Mesendoderm (in vitro differentiated cells): ENCODE data around the gene PIAS4.

Source experiments
- DNase-seq: peaks from one replicate; pipeline ENCODE4 v3.0.0; 2013
- H2AK5ac ChIP-seq: 2 replicates; pipeline ENCODE4 v1.6.1; 2013; ENCODE audit warnings: low read length, inconsistent platforms
- H2BK120ac ChIP-seq: 2 replicates; pipeline ENCODE4 v1.6.1; 2013; ENCODE audit warnings: low read depth, mild to moderate bottlenecking, low read length, moderate library complexity, mixed read lengths
- H2BK15ac ChIP-seq: replicated peaks from 2 replicates; pipeline ENCODE4 v1.6.1; 2013; ENCODE audit warnings: low read depth, mild to moderate bottlenecking, moderate library complexity
- H2BK5ac ChIP-seq: 2 replicates; pipeline ENCODE4 v1.6.1; 2013; ENCODE audit warnings: low read length, inconsistent platforms
- H3K18ac ChIP-seq: 2 replicates; pipeline ENCODE4 v1.6.1; 2013; ENCODE audit warnings: mild to moderate bottlenecking, low read length, mixed read lengths
- H3K23ac ChIP-seq: one replicate; pipeline ENCODE4 v1.6.1; 2013; ENCODE audit warnings: low read length
- H3K27ac ChIP-seq: 2 replicates; pipeline ENCODE4 v1.5.1; 2013; ENCODE audit warnings: low read depth, mild to moderate bottlenecking, inconsistent platforms, low read length, moderate library complexity
- H3K27me3 ChIP-seq: 2 replicates; pipeline ENCODE4 v1.6.1; 2013; ENCODE audit warnings: low read length, control low read depth, mild to moderate bottlenecking, inconsistent platforms; ENCODE audit not compliant: insufficient read depth, poor library complexity
- H3K36me3 ChIP-seq: 2 replicates; pipeline ENCODE4 v1.6.1; 2013; ENCODE audit warnings: low read length, inconsistent platforms; ENCODE audit not compliant: control insufficient read depth, insufficient read depth
- H3K4ac ChIP-seq: one replicate; pipeline ENCODE4 v1.6.1; 2013; ENCODE audit warnings: low read depth, mild to moderate bottlenecking, low read length, moderate library complexity
- H3K4me1 ChIP-seq: 2 replicates; pipeline ENCODE4 v1.6.1; 2013; ENCODE audit warnings: low read depth, low read length, inconsistent platforms; ENCODE audit not compliant: control insufficient read depth
- H3K4me2 ChIP-seq: 2 replicates; pipeline ENCODE4 v1.6.1; 2013; ENCODE audit warnings: low read length
- H3K4me3 ChIP-seq: 2 replicates; pipeline ENCODE4 v1.5.1; 2013; ENCODE audit warnings: mild to moderate bottlenecking, low read length
- H3K56ac ChIP-seq: one replicate; pipeline ENCODE4 v1.6.1; 2013; ENCODE audit warnings: low read length
- H3K79me1 ChIP-seq: 2 replicates; pipeline ENCODE4 v1.6.1; 2013; ENCODE audit warnings: low read length, inconsistent platforms
- H3K79me2 ChIP-seq: 2 replicates; pipeline ENCODE4 v1.6.1; 2013; ENCODE audit warnings: mild to moderate bottlenecking, low read length; ENCODE audit not compliant: control insufficient read depth, insufficient read depth
- H3K9ac ChIP-seq: 2 replicates; pipeline ENCODE4 v1.6.1; 2013; ENCODE audit warnings: low read length, inconsistent platforms
- H4K5ac ChIP-seq: one replicate; pipeline ENCODE4 v1.6.1; 2013; ENCODE audit warnings: low read length
- H4K8ac ChIP-seq: one replicate; pipeline ENCODE4 v1.6.1; 2013; ENCODE audit warnings: low read depth, mild to moderate bottlenecking, control low read depth, low read length, moderate library complexity
- WGBS: extraction: QIAGEN DNeasy Blood & Tissue Kit; methylation state at CpG from one replicate; pipeline ENCODE4 v1.1.7; 2013; ENCODE audit warnings: low lambda C conversion rate, missing lambda C conversion rate; ENCODE audit not compliant: insufficient coverage; ENCODE audit errors: extremely low coverage; 5-methylcytosine and 5-hydroxymethylcytosine counted together

PIAS4 gene

GRCh38 chr19:3980353-3981251 lies 26.9 kb upstream of the PIAS4 start:
- peaks cover 75% of the 10 kb centered on the region for H3K79me2 ChIP-seq
- H3K9ac ChIP-seq, result no peak overlapping the region
- no peak overlapping the region for H4K8ac ChIP-seq
- H4K5ac ChIP-seq, result no peak overlapping the region
- H3K27ac ChIP-seq, result no peak overlapping the region
- no peak overlapping the region for H2AK5ac ChIP-seq
- H3K36me3 ChIP-seq, result peaks cover 71% of the 10 kb centered on the region
- H3K27me3 ChIP-seq, result no peaks in the 10 kb centered on the region
- no peak overlapping the region for H3K4ac ChIP-seq
- peaks cover 44% of the 10 kb centered on the region for H3K79me1 ChIP-seq
- no peak overlapping the region for H3K4me3 ChIP-seq
- no peak overlapping the region for H3K18ac ChIP-seq
- H3K4me2 ChIP-seq, result no peak overlapping the region
- H2BK120ac ChIP-seq, result no peak overlapping the region
- H3K23ac ChIP-seq, result peak overlapping the region; percentile 33
- no peak overlapping the region for H2BK5ac ChIP-seq
- no peak overlapping the region for H3K56ac ChIP-seq
- no peak for DNase-seq
- H3K4me1 ChIP-seq, result no peaks in the 10 kb centered on the region
- H2BK15ac ChIP-seq, result no peak overlapping the region
- WGBS, result no CpG with 5 or more reads among the region's 31 CpGs

GRCh38 chr19:3981373-3981735 lies 26.2 kb upstream of the PIAS4 start:
- no peak overlapping the region for H3K4me2 ChIP-seq
- peaks cover 41% of the 10 kb centered on the region for H3K79me1 ChIP-seq
- no peaks in the 10 kb centered on the region for H3K27me3 ChIP-seq
- no peak overlapping the region for H3K18ac ChIP-seq
- peak overlapping the region; percentile 6 for H3K9ac ChIP-seq
- no peak overlapping the region for H2BK120ac ChIP-seq
- no CpG with 5 or more reads among the region's 10 CpGs for WGBS
- no peak overlapping the region for H4K5ac ChIP-seq
- H4K8ac ChIP-seq, result no peak overlapping the region
- no peak overlapping the region for H3K4me3 ChIP-seq
- no peak for DNase-seq
- peaks cover 2% of the 10 kb centered on the region for H3K4me1 ChIP-seq
- no peak overlapping the region for H2AK5ac ChIP-seq
- no peak overlapping the region for H3K23ac ChIP-seq
- H3K27ac ChIP-seq, result no peak overlapping the region
- no peak overlapping the region for H3K56ac ChIP-seq
- H2BK5ac ChIP-seq, result no peak overlapping the region
- H2BK15ac ChIP-seq, result no peak overlapping the region
- peaks cover 66% of the 10 kb centered on the region for H3K36me3 ChIP-seq
- peaks cover 75% of the 10 kb centered on the region for H3K79me2 ChIP-seq
- H3K4ac ChIP-seq, result no peak overlapping the region

- H3K23ac ChIP-seq, result no peak overlapping the region
- H3K9ac ChIP-seq, result peak overlapping the region; percentile 99
- peak overlapping the region; percentile 14 for H3K27ac ChIP-seq
- no peak overlapping the region for H2BK120ac ChIP-seq
- no peak overlapping the region for H2BK5ac ChIP-seq
- no peak overlapping the region for H2AK5ac ChIP-seq
- H3K27me3 ChIP-seq, result no peaks in the 10 kb centered on the region
- peaks cover 60% of the 10 kb centered on the region for H3K36me3 ChIP-seq
- no peak overlapping the region for H4K8ac ChIP-seq
- peaks cover 35% of the 10 kb centered on the region for H3K79me1 ChIP-seq
- no peak overlapping the region for H2BK15ac ChIP-seq
- H3K4me1 ChIP-seq, result peaks cover 4% of the 10 kb centered on the region
- H3K56ac ChIP-seq, result no peak overlapping the region
- H4K5ac ChIP-seq, result no peak overlapping the region
- H3K4ac ChIP-seq, result no peak overlapping the region
- no peak overlapping the region for H3K4me2 ChIP-seq
- no CpG with 5 or more reads among the region's 39 CpGs for WGBS
- DNase-seq, result no peak
- no peak overlapping the region for H3K18ac ChIP-seq
- peaks cover 75% of the 10 kb centered on the region for H3K79me2 ChIP-seq
- H3K4me3 ChIP-seq, result no peak overlapping the region
Observed at GRCh38 chr19:3981736-3982681, 25.5 kb upstream of the PIAS4 start.

GRCh38 chr19:3982701-3983541 lies 24.6 kb upstream of the PIAS4 start:
- peak overlapping the region; percentile 19 for H3K56ac ChIP-seq
- peak overlapping the region; percentile 99 for H3K9ac ChIP-seq
- no peak overlapping the region for H3K4ac ChIP-seq
- peak; percentile 66 for DNase-seq
- H3K27ac ChIP-seq, result no peak overlapping the region
- H3K79me2 ChIP-seq, result peaks cover 68% of the 10 kb centered on the region
- H2BK5ac ChIP-seq, result no peak overlapping the region
- no peak overlapping the region for H2BK15ac ChIP-seq
- WGBS, result no CpG with 5 or more reads among the region's 40 CpGs
- peaks cover 29% of the 10 kb centered on the region for H3K79me1 ChIP-seq
- peaks cover 51% of the 10 kb centered on the region for H3K36me3 ChIP-seq
- H4K8ac ChIP-seq, result no peak overlapping the region
- no peak overlapping the region for H3K4me3 ChIP-seq
- peak overlapping the region; percentile 32 for H3K4me2 ChIP-seq
- H3K4me1 ChIP-seq, result peaks cover 5% of the 10 kb centered on the region
- H2AK5ac ChIP-seq, result no peak overlapping the region
- H4K5ac ChIP-seq, result no peak overlapping the region
- no peaks in the 10 kb centered on the region for H3K27me3 ChIP-seq
- no peak overlapping the region for H3K18ac ChIP-seq
- no peak overlapping the region for H3K23ac ChIP-seq
- no peak overlapping the region for H2BK120ac ChIP-seq

GRCh38 chr19:3983542-3983914 lies 24.0 kb upstream of the PIAS4 start:
- no CpG with 5 or more reads among the region's 7 CpGs for WGBS
- Histone ChIP-seq H2BK120ac (no peak overlapping the region), H3K4me1 (peaks cover 5% of the 10 kb centered on the region), H3K36me3 (peaks cover 47% of the 10 kb centered on the region), H2BK5ac (no peak overlapping the region), H3K23ac (no peak overlapping the region), H2BK15ac (no peak overlapping the region), H3K56ac (peak overlapping the region; percentile 98), H3K79me2 (peaks cover 64% of the 10 kb centered on the region), H4K8ac (no peak overlapping the region), H3K4me2 (peak overlapping the region; percentile 66), H4K5ac (no peak overlapping the region), H3K9ac (peak overlapping the region; percentile 99), H3K79me1 (peaks cover 26% of the 10 kb centered on the region), H3K27me3 (no peaks in the 10 kb centered on the region), H3K4me3 (peak overlapping the region; percentile 98), H3K18ac (no peak overlapping the region), H3K27ac (no peak overlapping the region), H2AK5ac (no peak overlapping the region), H3K4ac (no peak overlapping the region)
- DNase-seq, result no peak
